GOT3 (cell line): Measurements from ENCODE around the gene RPH3AL.
"Not testable (repeated sequence)": the region's sequence is repeated elsewhere in the genome, so short reads cannot be mapped to it uniquely, and the experiment has no call there.

Source experiments
- DNase-seq: peaks from one replicate; lab custom pipeline; 2025; ENCODE audit warnings: mixed read lengths; lab: John Stamatoyannopoulos, UW

RPH3AL gene

DNA sequence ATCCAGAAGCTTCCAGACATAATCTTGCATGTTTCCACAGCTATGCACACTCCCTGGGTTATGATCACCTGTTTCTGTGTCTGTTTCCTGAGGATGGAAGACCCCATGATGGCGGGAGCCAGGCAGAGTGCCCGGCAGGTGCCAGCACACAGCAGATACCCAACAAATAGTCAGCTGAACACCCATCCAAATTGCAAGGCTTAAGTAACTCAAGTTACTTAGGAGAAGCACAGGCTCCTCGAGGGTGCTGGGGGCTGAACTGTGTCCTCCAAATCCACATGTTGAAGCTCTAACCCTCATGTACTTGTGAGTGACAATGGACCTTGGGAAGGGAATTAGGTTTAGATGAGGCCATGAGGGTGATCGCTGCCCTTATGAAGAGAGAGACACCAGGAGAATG is 91.7 kb downstream of the RPH3AL start:
- no peak for DNase-seq

DNA sequence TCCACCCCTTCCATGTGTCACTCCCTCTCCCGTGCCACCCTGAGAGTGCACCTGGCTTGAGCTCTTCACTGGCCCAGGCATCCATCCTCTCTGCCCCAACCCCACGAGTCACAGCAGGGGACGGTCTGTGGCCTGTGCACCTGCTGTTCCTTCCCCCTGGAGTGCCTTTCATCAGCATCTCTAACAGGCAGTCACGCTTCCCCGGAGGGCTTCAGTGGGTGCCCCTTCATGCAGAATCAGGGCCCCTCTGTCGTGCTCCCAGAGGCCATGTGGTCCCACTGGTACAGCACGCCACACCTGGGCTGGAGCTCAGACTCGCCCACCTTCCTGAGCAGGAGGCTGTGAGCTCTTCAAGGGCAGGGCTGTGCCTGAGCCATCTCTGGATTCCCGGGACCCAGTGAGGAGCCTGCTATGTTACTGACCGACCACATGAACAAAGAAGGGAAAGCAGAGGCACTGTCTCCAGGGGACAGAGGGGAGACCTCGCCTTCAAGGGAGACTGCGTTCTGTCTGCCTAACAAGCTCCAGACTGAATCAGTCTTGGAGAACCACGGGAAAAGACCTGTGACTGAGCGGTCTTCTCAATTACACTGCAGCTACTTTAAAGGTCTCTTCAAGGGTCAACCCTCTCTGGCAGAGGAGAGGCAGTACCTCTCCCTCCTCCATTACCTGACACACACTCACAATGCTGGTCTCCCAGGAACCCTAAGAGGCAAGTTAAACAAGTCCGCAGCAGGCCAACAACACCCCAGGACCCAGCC is 92.4 kb downstream of the RPH3AL start:
- no peak for DNase-seq

DNA sequence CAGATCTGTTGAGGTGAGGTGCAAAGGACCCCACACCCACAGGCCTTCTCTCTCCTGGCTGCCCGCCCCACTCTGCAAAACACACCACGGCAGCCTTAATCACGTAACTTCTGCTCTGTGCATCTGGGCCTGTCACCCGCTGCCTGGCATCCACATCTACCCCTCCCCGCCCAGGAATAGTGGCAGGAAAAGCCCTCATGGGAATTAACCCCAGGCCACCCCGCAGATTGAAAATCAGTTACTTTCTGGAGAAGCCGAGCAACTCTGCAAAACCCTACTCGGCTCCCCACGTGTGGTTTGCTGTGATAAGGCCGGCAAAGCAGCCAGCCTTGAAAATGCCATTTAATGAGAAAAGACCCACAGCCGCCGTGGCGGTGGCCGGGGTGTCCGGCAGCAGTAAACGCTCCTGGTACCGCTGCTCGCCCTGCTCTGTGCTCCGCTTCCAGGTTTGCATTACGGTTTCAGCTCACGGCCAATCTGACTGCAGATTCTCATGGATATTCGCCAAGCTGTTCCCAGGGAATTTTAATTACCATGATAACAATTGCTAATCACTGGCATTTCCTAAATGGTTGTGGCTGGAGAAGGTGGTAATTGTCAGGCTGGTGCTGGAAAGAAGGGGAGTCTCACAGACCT is 93.1 kb downstream of the RPH3AL start:
- DNase-seq: no peak

DNA sequence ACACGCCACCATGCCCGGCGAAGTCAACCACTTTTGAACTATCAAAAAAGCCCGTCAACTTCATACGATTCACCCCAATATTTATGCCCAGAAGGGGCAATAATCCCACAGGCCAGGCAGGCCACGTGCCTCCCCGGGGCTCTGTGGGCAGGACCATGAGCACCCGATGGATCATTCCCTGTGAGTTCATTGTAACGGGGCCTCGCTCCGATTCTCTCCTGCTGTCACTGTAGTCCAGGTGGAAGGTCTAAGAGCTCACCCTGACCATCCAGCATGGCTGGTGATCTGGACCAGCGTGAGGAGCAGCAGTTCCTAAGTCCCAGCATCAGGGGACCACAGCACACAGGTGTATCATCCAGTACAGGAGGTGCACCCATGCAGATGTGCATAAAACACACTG is 93.7 kb downstream of the RPH3AL start:
- DNase-seq: no peak

DNA sequence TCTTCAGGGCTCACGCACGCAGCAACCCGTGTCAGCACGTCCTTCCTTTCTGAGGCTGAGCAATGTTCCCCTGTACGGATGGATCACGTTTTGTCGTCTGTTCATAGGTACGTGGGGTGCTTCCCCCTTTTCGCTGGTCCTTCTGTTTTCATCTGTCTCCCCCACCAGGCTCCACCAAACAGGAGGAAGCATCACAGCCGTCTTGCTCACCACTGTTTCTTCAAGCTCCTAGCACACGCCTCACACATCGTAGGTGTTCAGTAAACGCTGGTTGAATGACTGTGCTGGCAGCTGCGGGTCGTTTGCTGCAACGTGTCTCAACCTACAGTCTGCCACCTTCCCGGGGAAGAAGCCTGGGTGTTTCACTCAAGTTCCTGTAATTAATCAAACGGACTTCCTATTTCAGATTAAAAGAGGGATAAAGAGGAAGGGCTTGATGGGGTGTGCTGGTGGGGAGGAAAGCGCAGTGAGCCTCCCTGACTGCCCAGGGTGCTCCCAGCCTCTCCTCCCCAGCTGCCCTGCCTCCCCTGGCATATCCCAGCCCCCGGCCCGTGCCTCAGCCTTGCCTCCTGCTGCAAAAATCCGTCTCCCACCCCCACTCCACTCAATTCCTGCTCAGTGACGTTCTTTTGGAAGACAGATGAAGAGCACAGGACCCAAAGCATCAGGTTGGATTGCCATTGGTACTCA is 94.4 kb downstream of the RPH3AL start:
- DNase-seq: no peak

DNA sequence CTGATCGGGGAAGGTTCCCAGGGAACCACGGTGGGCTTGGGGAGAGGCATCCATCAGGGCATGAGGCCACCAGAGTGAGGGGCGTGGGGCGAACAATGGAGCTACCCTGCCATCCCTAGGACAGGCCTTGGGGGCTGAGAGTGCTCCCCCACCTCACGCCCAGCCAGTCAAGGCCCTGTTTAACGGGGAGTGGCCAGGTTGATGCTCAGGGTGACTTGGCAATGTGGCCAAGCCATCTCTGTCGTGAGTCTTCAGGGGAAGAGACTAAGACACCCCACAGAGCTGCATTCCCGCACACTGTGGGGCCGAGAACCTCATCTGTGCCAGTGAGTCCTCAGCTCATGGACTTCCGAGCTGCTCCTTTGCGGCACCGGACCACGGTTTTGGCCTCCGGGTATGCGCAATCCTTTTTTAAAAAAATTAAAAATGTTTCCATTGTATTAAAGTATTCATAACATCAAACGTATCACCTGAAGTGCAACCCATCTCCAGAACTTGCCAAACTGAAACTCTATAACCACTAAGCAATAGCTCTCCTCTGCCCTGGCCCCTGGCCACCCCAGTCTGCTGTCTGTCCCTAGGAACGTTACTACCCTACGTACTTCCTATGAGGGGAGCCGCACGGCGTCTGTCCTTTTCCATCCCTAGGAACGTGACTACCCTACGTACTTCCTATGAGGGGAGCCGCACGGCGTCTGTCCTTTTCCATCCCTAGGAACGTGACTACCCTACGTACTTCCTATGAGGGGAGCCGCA is 99.3 kb downstream of the RPH3AL start:
- no peak for DNase-seq

DNA sequence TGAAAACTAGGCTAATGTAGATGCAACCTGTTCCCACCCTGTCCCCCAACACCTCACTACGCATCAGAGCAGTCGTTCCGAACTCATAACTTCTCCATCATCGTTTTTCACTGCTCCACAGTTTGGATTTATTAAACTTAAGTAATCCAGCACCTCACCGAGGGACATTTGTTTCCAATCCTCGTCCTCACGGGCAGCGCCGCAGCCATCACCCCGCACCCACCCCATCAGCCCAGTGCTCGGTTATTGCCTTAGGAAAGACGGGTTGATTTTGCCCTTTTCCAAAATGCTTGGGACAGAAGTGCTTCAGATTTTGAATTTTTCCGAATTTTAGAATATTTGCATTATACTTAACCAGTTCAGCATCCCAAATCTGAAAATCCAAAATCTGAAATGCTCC is 100.2 kb downstream of the RPH3AL start:
- DNase-seq: no peak

DNA sequence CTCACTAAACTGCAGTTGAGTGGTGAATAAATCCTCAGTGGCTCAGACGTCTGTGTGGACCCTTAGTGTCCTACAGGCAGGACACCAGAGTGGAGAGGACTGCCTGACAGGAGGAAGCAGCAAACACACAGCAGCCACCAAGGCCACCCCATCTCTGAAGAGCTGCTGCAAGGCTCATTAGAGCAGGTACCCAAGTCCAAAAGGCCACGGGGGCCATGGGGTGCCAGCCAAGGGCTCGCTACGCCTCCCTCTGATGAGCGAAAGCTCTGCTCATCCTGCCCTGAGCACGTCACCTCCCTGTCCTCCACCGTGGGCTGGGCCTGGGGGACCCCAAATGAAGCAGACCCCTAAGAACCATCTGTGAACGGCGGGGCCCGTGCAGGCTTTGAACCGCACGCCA is 101.1 kb downstream of the RPH3AL start:
- DNase-seq: no peak

DNA sequence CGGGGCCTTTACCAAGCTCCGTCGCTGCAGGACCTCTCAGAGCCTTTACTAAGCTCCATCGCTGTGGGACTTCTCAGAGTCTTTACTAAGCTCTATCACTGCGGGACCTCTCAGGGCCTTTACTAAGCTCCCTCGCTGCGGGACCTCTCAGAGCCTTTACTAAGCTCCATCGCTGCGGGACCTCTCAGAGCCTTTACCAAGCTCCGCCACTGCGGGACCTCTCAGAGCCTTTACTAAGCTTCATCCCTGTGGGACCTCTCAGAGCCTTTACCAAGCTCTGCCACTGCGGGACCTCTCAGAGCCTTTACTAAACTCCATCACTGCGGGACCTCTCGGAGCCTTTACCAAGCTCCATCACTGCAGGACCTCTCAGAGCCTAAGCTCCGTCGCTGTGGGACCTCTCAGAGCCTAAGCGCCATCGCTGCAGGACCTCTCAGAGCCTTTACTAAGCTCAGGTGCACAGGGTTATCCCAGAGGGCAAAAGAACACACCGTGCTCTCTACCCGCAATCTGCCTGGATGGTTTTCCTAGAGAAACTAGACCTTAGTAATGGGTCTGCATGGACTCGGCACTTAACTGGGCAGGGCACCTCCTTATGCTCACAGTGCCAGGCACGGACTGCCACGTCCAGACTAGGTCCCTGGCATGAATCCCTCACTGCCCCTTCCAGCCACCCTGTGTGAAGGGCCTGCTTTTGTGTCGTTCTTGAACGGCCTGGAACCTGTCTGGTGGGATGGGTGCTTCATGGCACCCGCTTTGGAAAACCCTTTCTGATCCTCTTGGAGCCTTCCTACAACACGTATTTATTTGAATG is 101.9 kb downstream of the RPH3AL start:
- DNase-seq: no peak

DNA sequence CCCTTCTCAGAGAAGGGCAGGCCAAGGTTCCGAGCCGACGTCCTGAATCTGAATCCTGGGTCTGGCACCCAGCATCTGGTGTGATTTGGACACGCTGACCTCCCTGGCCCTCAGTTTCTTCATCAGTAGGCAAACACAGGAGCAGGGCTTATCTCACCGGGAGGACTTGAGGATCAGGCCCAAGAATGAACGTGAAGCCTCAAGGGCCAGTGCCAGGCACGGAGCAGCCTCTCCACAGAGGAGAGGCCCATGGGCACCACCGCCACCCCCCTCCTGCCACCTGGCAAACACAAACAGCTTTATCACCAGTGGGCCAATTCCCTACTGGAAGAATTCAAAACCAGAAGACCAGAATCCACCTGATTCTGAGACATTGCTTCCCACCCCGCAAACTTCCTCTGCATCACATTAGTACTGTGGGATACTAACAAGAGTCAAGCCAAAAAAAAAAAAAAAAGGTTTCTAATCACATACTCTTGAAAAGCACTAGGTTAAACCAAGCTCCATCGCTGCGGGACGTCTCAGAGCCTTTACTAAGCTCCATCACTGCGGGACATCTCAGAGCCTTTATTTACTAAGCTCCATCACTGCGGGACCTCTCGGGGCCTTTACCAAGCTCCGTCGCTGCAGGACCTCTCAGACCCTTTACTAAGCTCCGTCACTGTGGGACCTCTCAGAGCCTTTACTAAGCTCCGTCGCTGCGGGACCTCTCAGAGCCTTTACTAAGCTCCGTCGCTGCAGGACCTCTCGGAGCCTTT is 103.2 kb downstream of the RPH3AL start:
- no peak for DNase-seq

DNA sequence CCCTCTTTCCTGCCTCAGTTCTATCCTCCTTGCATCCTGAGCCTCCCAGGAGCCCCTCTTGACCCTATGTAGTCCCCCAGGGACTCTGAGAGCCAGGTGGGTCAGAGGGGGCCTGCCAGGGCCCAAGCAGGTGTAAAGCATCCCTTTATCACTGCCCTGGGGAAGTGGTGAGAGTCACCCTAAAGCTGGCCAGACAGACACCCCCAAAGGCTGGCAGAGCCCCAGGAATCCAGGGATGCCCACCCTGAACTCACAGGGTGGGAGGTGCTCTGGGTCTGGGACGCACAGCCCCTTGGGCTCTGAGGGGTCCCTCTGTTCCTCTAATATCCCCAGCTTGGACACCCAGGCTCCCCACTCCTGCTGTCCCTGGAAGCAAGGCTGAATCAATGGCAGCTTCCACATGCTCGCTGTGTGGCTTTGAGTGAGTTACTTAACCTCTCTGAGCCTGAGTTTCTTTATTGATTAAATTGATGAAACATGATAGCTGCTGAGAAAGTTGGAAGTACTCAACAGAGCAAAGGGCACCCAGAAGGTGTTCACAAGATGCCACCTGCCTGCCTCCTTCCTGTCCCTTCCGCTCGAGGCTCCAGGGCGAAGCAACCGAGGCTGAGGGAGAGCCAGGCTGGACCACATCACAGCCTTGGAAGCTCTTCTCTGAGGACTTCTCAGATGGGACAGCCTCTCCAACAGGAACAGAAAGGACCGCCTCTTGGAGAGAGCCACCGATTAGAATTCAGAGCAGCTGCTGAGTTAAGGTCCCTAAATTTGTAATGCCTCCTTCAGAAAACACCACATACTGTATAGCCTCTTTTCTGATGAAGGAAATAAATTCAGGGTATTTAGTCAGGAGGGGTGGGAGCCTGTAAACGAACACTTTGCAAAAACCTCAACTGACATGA is 104.0 kb downstream of the RPH3AL start:
- no peak for DNase-seq

DNA sequence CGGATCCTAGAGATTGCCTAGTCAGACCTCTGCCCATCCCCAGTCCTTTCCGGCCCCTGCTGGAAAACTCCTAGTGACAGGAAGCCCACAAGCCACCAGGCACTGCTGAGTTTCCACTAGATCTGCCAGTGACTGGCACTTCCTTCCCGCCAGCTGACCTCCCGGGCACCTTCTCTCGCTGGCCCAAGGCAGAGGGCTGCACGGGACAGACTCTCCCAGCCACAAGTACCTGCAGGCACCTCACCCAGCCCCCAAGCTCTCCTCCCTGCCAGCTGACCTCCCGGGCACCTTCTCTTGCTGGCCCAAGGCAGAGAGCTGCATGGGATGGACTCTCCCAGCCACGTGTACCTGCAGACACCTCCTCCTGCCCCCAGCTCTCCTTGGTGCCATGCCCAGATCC is 104.8 kb downstream of the RPH3AL start:
- DNase-seq: no peak

DNA sequence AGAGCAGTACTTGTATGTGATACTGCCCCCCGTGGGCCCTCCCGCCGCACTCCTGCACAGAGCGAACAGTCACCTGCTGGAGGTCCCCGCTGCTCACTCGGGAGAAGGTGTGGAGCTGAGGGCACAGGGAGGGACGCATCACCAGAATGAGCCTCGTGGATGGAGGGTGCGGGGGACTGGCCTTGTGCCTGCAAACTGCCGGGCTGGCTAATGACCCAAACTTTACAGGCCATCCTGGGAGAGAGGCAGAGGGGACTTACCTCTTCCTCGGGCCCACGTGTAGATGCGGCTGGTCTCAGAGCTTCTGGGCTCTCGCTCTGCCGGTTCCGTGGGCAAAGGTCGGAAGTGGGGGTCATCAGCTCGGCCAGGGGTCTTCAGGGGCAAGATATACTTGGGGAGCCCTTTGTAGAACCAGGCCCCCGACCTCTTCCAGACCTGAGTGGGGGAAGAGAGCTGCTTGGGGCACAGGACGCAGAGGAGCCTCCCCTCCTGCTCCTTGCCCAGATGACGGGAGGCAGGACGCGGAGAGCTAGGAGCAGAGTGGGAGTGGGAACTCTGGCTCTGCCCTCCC is 105.7 kb downstream of the RPH3AL start:
- no peak for DNase-seq

DNA sequence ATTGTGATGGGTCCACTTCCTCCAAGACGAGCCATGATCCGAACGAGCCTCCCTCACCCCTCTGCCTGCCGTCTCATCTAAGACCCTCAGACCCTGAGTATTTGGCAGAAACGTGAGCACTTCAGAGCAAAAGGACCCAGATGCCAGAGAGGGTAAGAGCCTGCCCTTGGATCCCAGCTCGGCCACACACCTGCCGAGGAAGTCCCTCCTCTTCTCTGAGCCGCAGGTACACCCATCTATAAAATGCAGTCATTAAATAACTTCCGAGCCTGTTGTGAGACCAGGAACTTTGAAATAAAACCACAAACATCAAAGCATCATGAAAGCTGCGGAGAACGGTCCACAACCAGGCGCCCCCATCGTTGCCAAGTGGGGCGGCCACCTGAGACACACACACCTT is 106.4 kb downstream of the RPH3AL start:
- DNase-seq: no peak

DNA sequence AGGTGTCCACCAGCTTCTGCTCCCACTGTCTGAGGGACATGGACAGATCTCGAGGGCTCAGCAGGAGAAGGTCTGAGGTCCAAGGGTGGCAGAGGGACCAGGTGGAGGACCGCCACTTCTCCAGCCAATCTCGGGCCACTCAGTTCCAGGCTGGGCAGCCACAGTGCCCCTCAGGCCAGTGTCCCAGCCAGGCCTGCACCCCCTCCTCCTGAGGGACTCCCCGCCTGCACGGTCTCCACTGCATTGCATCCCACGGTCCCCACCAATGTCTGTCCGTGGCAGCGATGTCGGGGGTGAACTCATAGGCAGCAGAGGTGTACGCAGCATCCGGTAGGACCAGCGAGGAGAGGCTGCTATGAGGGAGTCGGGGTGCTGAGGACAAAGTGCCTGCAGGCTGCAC is 107.0 kb downstream of the RPH3AL start:
- no peak for DNase-seq

DNA sequence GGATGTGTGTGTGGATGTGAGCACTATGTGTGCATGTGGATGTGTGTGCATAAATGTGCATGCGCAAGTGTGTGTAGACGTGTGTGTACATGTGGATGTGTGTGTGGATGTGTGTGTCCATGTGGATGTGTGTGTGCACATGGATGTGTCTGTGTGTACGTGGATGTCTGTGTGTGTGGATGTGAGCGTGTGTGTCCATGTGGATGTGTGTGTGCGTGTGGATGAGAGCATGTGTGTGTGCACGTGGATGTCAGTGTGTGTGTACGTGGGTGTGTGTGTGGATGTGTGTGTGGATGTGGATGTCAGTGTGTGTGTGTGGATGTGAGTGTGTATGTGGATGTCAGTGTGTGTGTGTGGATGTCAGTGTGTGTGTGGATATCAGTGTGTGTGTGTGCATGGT is 107.6 kb downstream of the RPH3AL start:
- no peak for DNase-seq

DNA sequence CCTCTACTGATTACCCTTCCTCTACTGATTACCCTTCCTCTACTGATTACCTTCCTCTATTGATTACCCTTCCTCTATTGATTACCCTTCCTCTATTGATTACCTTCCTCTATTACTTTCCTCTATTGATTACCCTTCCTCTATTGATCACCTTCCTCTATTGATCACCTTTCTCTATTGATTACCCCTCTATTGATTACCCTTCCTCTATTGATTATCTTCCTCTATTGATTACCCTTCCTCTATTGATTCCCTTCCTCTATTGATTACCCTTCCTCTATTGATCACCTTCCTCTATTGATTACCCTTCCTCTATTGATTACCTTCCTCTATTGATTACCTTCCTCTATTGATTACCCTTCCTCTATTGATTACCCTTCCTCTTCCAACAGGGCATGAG is 108.7 kb downstream of the RPH3AL start:
- DNase-seq: not testable (repeated sequence)

DNA sequence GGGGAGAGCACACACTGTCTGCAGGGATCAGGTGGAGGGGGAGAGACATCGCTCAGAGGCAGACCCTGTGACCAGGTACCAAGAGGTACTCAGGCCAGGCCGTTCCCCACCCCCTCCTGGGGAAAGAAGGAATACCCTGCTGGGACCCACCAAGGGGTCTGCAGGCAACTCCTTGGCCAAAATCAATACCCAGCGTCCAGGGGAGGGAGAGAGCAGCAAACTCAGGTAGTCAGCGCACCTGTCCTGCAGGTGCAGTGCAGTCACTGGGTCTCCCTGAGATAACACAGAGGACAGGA is 113.7 kb downstream of the RPH3AL start:
- DNase-seq: no peak

DNA sequence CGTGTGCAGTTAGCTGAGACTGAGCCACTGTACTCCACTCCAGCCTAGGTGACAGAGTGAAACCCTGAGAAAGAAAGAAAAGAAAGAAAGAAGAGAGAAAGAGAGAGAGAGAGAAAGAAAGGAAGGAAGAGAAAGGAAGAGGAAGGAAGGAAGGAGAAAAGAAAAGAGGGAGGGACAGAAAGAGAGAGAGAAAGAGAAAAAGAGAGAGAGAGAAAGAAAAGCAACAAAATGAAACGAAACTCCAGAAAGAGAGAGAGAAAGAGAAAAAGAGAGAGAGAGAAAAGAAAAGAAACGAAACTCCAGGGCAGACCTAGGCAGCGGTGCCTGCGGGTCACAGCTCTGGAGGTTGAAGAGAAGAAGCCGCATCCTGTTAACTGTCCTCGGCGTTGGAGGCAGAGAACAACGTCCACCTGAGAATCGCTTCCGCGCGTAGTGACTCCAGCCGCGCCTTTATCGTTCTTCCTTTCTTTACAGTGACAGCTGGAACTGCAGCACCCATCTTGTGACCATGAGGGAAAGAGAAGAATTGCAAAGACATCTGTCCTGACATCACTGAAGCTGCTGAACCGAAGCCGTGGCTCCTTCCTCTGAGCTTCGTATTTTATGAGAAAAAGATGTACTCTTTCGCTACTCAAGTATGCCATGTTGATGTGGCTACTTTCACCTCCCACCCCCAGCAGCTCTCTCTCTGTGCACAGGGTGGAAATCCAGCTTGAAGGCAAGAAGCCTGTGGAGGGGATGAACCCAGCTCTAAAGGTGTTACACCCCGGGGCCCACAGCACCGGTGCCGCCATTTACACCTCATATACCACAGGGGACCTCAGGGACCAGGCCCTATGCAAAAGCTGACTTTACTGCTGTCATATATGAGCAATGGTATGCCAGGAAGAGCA is 114.3 kb downstream of the RPH3AL start:
- DNase-seq: no peak
